Suppressor macrophage (primary cell): ENCODE data around the gene HIC1.

Experiments
- DNase-seq, 4 experiments: peaks; one replicate each; pipeline ENCODE4 v3.0.0-alpha.2; 2020 to 2022

Gene HIC1

GRCh38 chr17:2025622-2026309 lies 29.1 kb upstream of the HIC1 start:
- peak; percentile 64 to 82 (median 72) for DNase-seq

DNA sequence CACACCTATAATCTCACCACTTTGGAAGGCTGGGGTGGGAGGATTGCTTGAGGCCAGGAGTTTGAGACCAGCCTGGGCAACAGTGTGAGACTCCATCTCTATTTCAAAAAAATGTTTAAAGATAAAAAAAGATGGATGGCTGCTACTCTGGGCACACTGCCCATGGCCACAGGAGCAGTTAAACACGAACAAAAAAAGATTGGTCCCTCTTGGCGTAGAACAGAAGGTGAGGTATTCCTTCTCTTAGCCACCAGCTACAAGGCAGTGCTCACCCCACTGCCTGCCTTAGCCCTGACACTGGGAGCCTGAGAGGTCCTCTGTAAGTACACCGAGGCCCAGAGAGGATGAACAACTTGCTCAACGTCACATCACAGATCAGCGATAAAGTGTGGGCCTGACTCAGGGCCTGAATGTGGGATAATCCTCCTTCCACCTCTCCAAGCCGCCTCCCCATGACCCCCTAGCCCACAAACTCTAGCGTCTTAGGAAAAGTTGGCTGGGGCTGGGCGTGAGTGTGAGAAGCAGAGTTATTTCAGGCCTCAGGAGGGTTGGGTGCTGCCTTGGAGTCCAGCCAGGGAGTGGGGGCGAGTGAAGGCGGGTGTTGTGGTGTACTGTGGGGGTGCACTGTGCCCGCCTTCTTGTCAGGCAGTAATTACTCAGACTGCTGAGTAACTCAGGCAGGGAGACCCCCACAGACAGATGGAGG lies 27.2 kb upstream of the HIC1 start:
- DNase-seq: no peak

DNA sequence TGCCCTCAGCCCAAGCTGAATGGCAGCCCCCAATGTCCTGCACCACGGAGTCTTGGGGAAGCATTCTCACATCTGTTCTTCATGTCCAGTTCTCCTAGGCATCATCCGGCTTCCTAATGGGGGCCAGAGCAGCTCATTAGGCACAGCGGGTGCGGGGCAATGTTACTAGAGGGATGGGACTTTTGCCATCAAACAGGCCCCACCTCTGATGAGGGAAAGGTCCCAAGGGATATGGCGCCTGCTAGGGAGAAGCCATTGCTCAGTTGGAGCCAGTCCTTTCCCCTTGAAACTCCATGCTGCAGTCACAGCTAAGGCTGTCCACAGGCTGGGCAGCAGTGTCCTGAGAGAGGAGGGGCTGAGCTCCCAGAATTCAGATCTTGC lies 26.7 kb upstream of the HIC1 start:
- DNase-seq: no peak

DNA sequence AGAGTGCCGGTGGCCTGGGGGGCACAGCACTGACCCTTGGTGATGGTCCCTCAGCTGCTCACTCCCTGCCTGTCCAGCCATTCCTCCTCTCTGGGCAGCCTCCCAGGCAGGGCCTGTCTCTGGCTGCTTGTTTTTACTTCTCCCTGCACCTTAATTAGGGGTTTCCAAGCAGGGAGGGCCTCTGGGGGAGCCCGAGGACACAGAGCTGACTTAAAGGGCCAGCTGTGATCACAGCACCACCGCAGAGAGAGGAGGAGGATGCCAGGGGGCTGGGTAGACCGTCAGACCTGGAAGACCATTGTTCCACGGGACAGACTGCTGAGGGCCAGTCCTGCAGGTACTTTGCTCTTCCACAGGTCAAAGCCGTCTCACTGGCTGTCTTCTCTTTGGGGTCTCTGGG lies 26.2 kb upstream of the HIC1 start:
- DNase-seq: peak in 1 of 4 experiments; percentile 16

DNA sequence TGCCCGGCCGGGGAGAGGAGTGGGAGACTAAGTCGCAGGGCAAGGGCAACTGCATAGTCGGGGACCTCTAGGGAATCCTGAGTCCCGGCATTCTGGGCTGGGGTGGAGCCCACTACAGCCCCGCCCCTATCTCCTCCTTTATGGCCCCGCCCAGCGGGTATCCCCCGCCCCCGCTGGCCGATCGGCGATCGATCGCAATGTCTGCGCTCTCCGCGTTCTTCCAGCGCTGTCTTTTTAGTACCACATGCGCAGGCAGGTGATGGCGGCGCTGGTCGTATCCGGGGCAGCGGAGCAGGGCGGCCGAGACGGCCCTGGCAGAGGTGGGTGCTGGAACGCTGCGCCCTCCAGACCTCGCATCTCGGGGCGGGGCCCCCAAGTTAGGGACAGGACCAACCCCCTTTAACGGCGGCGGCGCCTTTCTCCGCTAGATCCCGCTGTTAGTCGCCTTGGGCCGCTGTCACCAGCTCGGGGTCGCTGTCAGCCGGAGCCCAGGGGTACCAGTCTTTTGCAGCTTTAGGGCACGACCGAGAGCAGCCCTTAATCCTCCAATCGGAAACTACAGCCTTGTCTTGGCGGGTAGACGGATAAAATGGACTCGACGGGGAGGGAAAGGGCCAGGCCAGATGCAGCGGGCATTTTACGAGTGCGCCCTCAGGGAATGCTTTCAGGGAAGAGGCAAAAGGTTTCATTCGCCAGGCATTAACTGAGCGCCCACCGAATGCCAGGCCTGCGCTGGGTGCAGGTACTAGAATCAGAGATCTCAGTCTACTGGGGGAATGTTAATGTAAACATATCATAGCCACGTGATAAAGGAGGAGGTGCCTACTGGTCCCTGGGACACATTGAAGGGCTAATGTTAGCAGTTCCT lies 24.8 kb upstream of the HIC1 start, which contains the start of gene DPH1:
Gene DPH1, plus strand, starts transcription at position 243 of the 868 bp plus-strand sequence. Its CDS starts 17 bp downstream, at position 260.
- peak; percentile 87 to 94 (median 92) for DNase-seq

DNA sequence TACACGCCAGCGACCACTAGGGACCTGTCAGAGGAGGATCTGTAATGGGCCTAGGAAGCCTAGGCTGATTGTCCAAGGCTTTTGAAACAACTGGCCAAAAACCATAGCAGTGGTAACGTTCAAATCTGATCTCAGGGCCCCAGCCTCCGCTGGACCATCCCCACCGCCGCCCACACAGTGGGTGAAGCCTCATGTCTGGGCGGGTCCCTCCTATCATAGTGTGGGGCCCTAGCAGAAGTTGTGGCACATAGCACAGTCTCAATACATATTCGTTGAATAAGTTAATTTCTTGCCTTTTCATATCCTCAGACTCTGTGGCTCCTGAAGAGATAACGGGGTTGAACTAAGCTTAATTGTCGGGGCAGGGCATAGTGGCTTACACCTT lies 24.1 kb upstream of the HIC1 start:
- peak in 1 of 4 experiments; percentile 85 for DNase-seq

GRCh38 chr17:2033153-2033552 lies 21.8 kb upstream of the HIC1 start:
- no peak for DNase-seq

DNA sequence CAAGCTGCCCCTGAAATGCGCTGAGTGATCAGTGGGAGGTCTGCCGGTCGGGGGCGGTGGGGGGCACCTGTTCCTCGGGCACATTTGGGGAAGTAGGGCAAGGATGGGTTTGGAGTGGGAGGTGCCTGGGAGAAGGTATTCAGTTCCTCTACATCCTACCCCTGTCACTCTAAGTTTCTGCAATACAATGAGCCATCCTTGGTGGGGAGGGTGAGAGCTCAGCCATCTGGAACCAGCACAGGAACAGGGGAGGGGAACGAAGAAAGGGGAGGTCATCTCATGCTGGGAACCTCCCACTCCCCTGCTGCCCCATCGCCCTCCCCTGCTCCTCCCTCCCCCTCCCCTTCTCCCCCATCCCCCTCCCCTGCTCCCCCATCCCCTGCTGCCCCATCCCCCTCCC lies 20.7 kb upstream of the HIC1 start:
- no peak for DNase-seq

DNA sequence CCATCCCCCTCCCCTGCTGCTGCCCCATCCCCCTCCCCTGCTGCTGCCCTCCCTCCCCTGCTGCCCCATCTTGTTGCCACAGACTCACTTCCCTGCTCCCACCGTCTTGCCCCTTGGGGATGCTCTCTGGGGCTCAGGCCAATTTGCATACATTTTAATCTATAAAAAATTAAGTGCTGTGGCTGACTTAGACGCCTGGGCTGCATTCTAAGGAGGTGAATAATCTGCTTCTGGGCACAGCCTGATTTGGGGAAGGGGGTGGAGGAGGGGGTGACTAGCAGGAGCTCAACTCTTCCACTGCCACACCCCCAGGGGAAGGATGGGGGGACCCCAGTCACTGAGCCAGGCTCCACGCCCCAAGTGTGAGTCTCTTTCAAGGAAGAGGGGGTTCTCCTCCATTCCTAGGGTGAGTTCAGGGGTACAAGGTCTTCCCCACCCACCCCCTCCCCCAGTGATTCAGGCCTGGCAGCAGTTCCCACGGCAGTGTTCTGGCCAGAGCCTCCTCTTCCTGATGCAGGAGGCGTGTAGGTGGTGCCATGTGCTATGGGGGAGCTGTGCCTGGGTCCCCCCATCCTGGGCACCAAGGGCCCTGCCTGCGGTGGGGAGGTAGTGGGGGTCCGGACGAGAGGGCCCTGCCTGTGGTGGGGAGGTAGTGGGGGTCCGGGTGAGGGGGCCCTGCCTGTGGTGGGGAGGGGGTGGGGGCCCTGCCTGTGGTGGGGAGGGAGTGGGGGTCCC lies 19.9 kb upstream of the HIC1 start:
- DNase-seq: no peak

DNA sequence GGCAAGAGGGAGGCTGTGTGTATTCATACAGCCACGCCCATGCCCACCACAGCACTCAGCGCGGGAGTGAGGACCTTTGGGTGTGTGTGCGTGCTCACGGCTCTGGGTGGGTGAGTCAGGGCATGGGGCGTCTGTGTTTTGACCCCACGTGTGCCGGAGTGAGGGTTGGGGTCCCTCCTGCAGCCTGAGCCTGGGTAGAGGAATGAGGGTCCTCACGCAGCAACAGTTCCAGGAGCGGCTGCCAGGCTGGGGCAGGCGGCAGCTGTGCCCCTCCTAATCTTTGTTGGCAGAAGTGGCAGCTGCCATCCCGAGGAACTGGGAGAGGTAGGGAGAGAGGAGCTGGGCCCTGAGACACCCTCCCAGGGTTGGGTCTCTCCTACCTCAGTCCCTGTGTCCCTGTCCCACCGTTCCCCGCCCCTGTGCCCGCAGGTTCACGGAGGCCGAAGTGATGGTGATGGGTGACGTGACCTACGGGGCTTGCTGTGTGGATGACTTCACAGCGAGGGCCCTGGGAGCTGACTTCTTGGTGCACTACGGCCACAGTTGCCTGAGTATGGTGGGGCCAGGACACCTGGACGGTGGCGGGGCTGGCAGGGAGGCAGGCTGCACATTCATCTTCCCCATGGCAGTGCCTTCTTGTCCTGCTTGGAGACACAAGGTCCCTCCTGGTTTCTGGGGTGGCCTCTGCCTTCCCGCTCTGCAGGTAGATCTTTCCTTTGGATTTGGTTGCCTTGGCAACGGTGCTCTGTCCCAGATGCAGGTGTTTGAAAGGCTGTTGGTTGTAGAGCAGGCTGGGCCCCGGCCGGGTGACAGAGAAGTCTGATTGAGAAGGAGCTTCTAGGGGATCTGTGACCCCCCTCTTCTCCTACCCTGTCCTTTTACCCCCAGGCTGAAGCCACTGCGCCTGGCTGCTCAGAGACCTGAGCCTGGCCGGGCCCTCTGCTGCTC lies 19.1 kb upstream of the HIC1 start:
- no peak for DNase-seq

- no peak for DNase-seq
Observed at GRCh38 chr17:2037155-2037554, 17.7 kb upstream of the HIC1 start.

- DNase-seq: no peak
Observed at GRCh38 chr17:2040219-2040827, 14.6 kb upstream of the HIC1 start.

GRCh38 chr17:2040942-2041560 lies 13.9 kb upstream of the HIC1 start:
- DNase-seq: no peak

DNA sequence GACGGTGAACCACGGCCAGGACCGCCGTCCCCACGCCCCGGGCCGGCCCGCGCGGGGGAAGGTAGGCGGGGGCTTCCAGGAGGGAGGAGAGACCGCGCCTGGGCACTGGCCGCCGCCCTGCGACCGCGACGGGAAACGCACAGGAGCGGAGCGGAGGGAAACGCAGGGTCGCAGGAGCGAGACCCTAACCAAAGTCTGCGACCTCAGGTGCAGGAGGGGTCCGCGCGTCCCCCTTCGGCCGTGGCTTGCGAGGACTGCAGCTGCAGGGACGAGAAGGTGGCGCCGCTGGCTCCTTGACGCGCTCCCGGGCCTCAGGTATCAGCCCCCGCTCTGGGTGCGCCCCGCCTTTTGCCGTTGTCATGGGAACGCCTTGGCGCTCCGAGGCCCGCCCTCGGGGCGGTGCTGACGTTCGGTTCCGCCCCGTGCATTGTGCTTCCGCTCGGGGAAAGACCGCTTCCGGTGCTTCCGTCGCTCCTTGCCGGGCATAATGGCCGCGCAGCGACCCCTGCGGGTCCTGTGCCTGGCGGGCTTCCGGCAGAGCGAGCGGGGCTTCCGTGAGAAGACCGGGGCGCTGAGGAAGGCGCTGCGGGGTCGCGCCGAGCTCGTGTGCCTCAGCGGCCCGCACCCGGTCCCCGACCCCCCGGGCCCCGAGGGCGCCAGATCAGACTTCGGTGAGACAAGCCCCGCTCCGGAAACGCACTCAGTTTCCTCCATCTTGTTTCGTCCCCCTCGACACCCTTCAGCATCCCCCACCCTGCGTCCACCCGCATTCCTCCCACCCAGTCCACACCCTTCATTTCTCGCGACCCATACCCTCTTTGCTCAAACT lies 13.1 kb upstream of the HIC1 start, which contains the start of gene OVCA2:
Gene OVCA2, plus strand, starts transcription at position 462 of the 829 bp plus-strand sequence. Its CDS starts 26 bp downstream, at position 488.
- DNase-seq: peak; percentile 94 to 97 (median 96)

DNA sequence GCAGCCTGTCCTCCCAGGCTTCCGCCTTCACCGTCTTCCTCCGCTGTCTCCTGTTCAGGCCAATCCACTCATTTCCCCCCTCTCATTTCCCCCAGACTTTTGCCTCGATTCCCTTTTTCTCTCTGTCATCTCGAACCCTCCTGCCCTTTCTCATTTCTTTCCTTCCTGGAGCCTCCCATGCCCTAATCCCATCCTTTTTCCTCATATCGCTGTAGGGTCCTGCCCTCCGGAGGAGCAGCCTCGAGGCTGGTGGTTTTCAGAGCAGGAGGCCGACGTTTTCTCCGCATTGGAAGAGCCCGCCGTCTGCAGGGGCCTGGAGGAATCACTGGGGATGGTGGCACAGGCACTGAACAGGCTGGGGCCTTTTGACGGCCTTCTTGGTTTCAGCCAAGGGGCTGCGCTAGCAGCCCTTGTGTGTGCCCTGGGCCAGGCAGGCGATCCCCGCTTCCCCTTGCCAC lies 12.5 kb upstream of the HIC1 start:
- peak in 2 of 4 experiments; percentile 36 to 37 for DNase-seq

DNA sequence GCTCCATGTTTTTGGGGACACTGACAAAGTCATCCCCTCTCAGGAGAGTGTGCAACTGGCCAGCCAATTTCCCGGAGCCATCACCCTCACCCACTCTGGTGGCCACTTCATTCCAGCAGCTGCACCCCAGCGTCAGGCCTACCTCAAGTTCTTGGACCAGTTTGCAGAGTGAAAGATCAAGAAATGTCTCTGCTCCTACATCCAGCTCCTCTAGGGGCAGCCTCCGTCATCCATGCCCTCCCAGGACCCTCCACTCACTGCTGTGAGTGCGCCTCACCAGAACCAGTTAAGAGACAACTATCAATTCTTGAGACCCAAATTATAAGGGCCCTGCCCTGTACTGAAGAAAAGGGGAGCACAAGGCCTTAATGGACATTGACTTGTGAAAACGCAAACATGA lies 12.0 kb upstream of the HIC1 start:
- DNase-seq: no peak

DNA sequence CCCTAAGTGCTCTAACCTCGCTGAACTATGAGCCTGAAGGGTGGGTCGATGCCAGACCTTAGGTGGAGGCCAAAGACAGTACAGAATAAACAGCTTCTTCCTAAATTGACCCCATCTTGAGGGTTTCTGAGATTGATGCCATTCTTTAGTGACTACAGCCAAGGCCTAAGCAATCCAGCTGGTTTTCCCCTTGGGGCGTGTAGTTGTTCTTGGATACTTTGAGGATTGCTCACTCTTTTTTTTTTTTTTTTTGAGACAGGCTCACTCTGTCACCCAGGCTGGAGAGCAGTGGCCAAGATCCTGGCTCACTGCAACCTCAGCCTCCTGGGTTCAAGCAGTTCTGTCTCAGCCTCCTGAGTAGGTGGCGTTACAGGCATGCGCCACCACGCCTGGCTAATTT lies 11.1 kb upstream of the HIC1 start:
- no peak for DNase-seq

DNA sequence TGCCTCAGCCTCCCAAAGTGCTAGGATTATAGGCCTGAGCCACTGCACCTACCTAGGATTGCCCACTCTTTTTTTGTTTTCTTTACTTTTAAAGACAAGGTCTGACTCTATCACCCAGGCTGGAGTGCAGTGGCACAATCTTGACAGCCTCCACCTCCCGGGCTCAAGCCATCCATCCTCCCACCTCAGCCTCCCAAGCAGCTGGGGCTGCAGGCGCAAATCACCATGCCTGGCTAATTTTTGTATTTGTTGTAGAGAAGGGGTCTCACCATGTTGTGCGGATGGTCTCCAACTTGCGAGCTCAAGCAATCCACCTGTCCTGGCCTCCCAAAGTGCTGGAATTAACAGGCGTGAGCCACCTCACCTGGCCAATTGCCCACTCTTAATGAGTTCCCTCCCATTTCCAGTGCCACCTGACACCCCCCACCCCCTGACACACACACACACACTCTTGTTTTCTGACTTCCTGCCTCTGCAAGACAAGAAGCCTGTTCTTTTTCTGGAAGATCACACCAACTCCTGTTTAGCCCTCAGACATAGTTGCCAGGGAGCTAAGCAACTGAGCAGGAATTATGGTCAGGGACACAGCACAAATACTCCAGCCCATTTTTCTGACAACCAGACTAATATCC lies 10.5 kb upstream of the HIC1 start:
- DNase-seq: no peak

DNA sequence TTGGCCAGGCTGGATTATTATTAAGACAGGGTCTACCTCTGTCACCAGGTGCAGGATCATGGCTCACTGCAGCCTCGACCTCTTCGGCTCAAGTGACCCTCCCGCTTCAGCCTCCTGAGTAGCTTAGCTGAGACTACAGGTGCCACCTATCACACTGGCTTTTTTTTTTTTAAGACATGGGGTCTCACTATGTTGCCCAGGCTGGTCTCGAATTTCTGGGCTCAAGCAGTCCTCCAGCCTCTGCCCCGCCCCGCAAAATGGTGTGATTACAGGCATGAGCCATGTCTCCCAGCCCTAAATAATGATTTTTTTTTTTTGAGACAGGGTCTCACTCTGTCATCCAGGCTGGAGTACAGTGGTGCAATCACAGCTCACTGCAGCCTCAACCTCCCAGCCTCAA lies 7.3 kb upstream of the HIC1 start:
- no peak for DNase-seq
